Measurements from ENCODE around the gene CELF2. TPM values are rescaled to one million over a fixed set of nuclear protein-coding genes. Genes with fewer than 3 reads are reported as not detected.

The CELF2 gene
- total and polyA plus RNA-seq, 2 of the 4 experiments (the other 2 are of a cell fraction), result 3.5 to 6.6 TPM

- no peaks in the 10 kb centered on the region for H3K9me1 ChIP-seq (ENCODE audit: insufficient read depth, low read length)
Observed at GRCh38 chr10:11045487-11045886, 27.8 kb downstream of the CELF2 start.

More at GRCh38 chr10:11045487-11045886, 27.8 kb downstream of the CELF2 start:
- ChIA-PET POLR2A (ENCODE audit: unreplicated experiment) (no interaction called here), CTCF (no interaction called here)
- intact Hi-C loops (cut with micrococcal nuclease) (no loop called here), in situ Hi-C loops (cut with MboI; ENCODE audit: low sequenced_read_pairs) (no loop called here), dilution Hi-C loops (cut with HindIII; ENCODE audit: low sequenced_read_pairs, unreplicated experiment) (no loop called here)
- Histone ChIP-seq H3K27me3 (ENCODE audit: control insufficient read depth, insufficient read depth, low read length) (peaks cover 2% of the 10 kb centered on the region; the same call in 1 of the 2 replicates), H4K20me1 (ENCODE audit: insufficient read depth, low read length) (no peaks in the 10 kb centered on the region), H2AK5ac (ENCODE audit: low read depth, low read length) (no peak overlapping the region), H3K36me3 (ENCODE audit: control insufficient read depth, insufficient read depth, low read length) (no peaks in the 10 kb centered on the region), H3K56ac (ENCODE audit: extremely low read depth, insufficient read depth, low read length) (no peak overlapping the region), H2AK9ac (replicated peaks; ENCODE audit: low read depth, low read length, poor library complexity) (no peak overlapping the region), H3K27ac (ENCODE audit: insufficient read depth, low read length) (no peak overlapping the region), H2BK120ac (ENCODE audit: low read depth, low read length) (no peak overlapping the region), H3K14ac (replicated peaks; ENCODE audit: low read depth, low read length) (no peak overlapping the region), H4K91ac (ENCODE audit: insufficient read depth, low read depth, low read length) (no peak overlapping the region), H3K18ac (ENCODE audit: low read depth, low read length) (no peak overlapping the region), H3K9ac (ENCODE audit: low read depth, low read length) (no peak overlapping the region), H2AFZ (replicated peaks; ENCODE audit: low read length, poor library complexity) (no peak overlapping the region), H2BK15ac (ENCODE audit: low read depth, low read length) (no peak overlapping the region), H2BK20ac (ENCODE audit: low read depth, low read length) (no peak overlapping the region), H3K4ac (ENCODE audit: low read depth, low read length) (no peak overlapping the region), H3K9me3 (ENCODE audit: control insufficient read depth, insufficient read depth, low read length) (no peaks in the 10 kb centered on the region), H3K4me1 (ENCODE audit: control insufficient read depth, insufficient read depth, low read length) (no peaks in the 10 kb centered on the region), H3K4me3 (ENCODE audit: insufficient read depth, low read depth, low read length) (no peak overlapping the region), H4K8ac (ENCODE audit: low read depth in 2 of 2, low read length in 2 of 2) (no peak overlapping the region), H4K5ac (ENCODE audit: low read depth, low read length) (no peak overlapping the region), H3K79me1 (ENCODE audit: low read depth in 1 of 2, low read length in 2 of 2) (no peaks in the 10 kb centered on the region), H3K4me2 (ENCODE audit: low read depth, low read length) (no peak overlapping the region), H3K23ac (ENCODE audit: low read depth, low read length) (no peak overlapping the region), H2BK5ac (ENCODE audit: low read depth, low read length, poor library complexity, severe bottlenecking) (no peak overlapping the region)
- DNase-seq, result no peak
- no peak for ATAC-seq (ENCODE audit: low read depth)
- no CpG with 5 or more reads among the region's 3 CpGs for WGBS, 2 experiments (ENCODE audit: extremely low coverage in 2 of 2, insufficient read length in 1 of 2)
- TF ChIP-seq CTCF (conservative IDR thresholded peaks at IDR 0.05; ENCODE audit: low read depth, low read length) (no peak), SMC3 (IDR thresholded peaks at IDR 0.05; ENCODE audit: low read depth, low read length) (no peak), MAFK (IDR thresholded peaks at IDR 0.05; ENCODE audit: low read depth, low read length) (no peak), MAZ (IDR thresholded peaks at IDR 0.05; ENCODE audit: borderline replicate concordance, low read depth, low read length) (no peak), BHLHE40 (IDR thresholded peaks at IDR 0.05; ENCODE audit: low read depth, low read length) (no peak), CEBPB (IDR thresholded peaks at IDR 0.05; ENCODE audit: low read depth, low read length) (no peak), NFE2L2 (IDR thresholded peaks at IDR 0.05; ENCODE audit: low read depth, low read length) (no peak), FOS (IDR thresholded peaks at IDR 0.05; ENCODE audit: low read depth, low read length) (no peak), RFX5 (IDR thresholded peaks at IDR 0.05; ENCODE audit: low read depth, low read length) (no peak), POLR2A (IDR thresholded peaks at IDR 0.05; ENCODE audit: low read depth, low read length) (no peak), RAD21 (IDR thresholded peaks at IDR 0.05; ENCODE audit: low read length) (no peak), USF2 (IDR thresholded peaks at IDR 0.05; ENCODE audit: low read depth, low read length) (no peak), RCOR1 (IDR thresholded peaks at IDR 0.05; ENCODE audit: insufficient replicate concordance, low read length) (no peak), CHD1 (IDR thresholded peaks at IDR 0.05; ENCODE audit: low read depth, low read length) (no peak), ELK1 (IDR thresholded peaks at IDR 0.05; ENCODE audit: borderline replicate concordance, low read depth, low read length) (no peak), MXI1 (IDR thresholded peaks at IDR 0.05; ENCODE audit: borderline replicate concordance, low read depth, low read length) (no peak)
- no TSS peak for BruUV-seq (replicated peaks)
